ENCODE data around the gene ZC3H12D. TPM values are rescaled to one million over a fixed set of nuclear protein-coding genes. Genes with fewer than 3 reads are reported as not detected.

ZC3H12D gene
- total and polyA plus RNA-seq, 5 donors from 2014 or later: 7.1 to 251 (median 9.2) TPM

GRCh38 chr6:149458196-149458595 lies 26.6 kb downstream of the ZC3H12D start:
- Mint-ChIP-seq H3K36me3 (peaks cover 45% of the 10 kb centered on the region), H3K9me3 (peaks cover 0 to 1% (median 0%) of the 10 kb centered on the region in 7 donors), H3K4me3 (peak overlapping the region in 1 of 4 donors; percentile 50), H3K27me3 (no peaks in the 10 kb centered on the region), H3K27ac (peak overlapping the region in 2 of 3 donors; percentile 51 to 73), H3K4me1 (peaks cover 6 to 44% (median 25%) of the 10 kb centered on the region in 4 donors)
- Histone ChIP-seq H3K27ac (ENCODE audit: insufficient read depth, low read length, poor library complexity, severe bottlenecking) (peak overlapping the region; percentile 36), H3K36me3 (ENCODE audit: control insufficient read depth, insufficient read depth, low read length) (peaks cover 88% of the 10 kb centered on the region), H3K4me1 (ENCODE audit: control insufficient read depth, insufficient read depth, low read length, poor library complexity, severe bottlenecking) (peaks cover 10% of the 10 kb centered on the region), H3K4me3 (ENCODE audit: low read depth, low read length) (no peak overlapping the region), H3K27me3 (ENCODE audit: control insufficient read depth, insufficient read depth, low read length) (no peaks in the 10 kb centered on the region), H3K9me3 (ENCODE audit: control insufficient read depth in 2 of 2, low read length in 2 of 2) (no peaks in the 10 kb centered on the region)
- ATAC-seq (ENCODE audit: low read depth in 2 of 2) (no peak), DNase-seq (no peak)

- DNase-seq: no peak
- Mint-ChIP-seq H3K27ac (peak overlapping the region in 1 of 3 donors; percentile 51), H3K27me3 (no peaks in the 10 kb centered on the region), H3K4me1 (peaks cover 0 to 36% (median 17%) of the 10 kb centered on the region in 4 donors), H3K4me3 (no peak overlapping the region), H3K36me3 (peaks cover 38% of the 10 kb centered on the region), H3K9me3 (peaks cover 0 to 1% (median 0%) of the 10 kb centered on the region in 7 donors)
- ATAC-seq (ENCODE audit: low read depth in 2 of 2): no peak
- peaks cover 90% of the 10 kb centered on the region for H3K36me3 ChIP-seq (ENCODE audit: control insufficient read depth, insufficient read depth, low read length)
- no peak overlapping the region for H3K27ac ChIP-seq (ENCODE audit: insufficient read depth, low read length, poor library complexity, severe bottlenecking)
- peaks cover 2% of the 10 kb centered on the region for H3K4me1 ChIP-seq (ENCODE audit: control insufficient read depth, insufficient read depth, low read length, poor library complexity, severe bottlenecking)
- no peak overlapping the region for H3K4me3 ChIP-seq (ENCODE audit: low read depth, low read length)
- no peaks in the 10 kb centered on the region for H3K27me3 ChIP-seq (ENCODE audit: control insufficient read depth, insufficient read depth, low read length)
- H3K9me3 ChIP-seq (ENCODE audit: control insufficient read depth in 2 of 2, low read length in 2 of 2): no peaks in the 10 kb centered on the region
These were observed 27.4 kb downstream of the ZC3H12D start for GRCh38 chr6:149457316-149457884.

DNA sequence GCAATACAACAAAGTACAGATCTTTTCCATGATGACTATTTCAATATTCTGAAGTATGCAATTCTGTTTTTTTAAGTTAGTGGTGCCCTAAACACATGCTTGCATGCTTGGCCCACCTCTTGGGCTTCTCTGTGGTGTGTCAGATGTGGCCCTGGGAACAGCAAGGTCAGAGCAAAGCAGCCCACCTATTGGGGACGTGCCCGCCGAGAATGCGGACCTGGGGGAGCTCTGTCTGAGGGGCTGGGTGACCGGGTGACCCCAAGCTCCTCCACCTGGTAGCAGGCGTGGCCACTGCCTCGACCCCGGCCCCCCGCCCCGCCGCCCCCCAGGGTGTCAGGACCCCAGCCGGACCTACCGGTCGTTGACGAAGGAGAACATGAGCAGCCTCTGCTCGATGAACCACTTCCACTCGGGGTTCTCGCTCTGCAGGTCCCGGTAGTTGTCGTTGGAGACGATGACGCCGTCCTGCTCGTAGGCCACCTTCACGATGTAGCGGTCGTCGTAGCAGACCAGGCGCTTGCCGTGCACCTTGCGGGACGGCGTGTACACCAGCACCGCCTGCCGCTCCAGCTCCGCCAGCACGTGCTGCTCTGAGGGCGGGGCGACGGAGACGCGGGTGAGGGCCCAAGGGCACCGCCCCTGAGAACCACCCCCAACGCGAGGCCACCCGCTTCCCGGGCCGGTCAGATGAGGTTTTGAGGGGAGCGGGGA lies 28.3 kb downstream of the ZC3H12D start:
- H3K27me3 ChIP-seq (ENCODE audit: control insufficient read depth, insufficient read depth, low read length): no peaks in the 10 kb centered on the region
- ATAC-seq (ENCODE audit: low read depth in 2 of 2) (no peak), DNase-seq (no peak)
- no peaks in the 10 kb centered on the region for H3K27me3 Mint-ChIP-seq
- H3K27ac Mint-ChIP-seq: peak overlapping the region in 1 of 3 donors; percentile 38
- H3K4me1 ChIP-seq (ENCODE audit: control insufficient read depth, insufficient read depth, low read length, poor library complexity, severe bottlenecking): no peaks in the 10 kb centered on the region
- H3K9me3 Mint-ChIP-seq: peaks cover 0 to 1% (median 0%) of the 10 kb centered on the region in 7 donors
- H3K27ac ChIP-seq (ENCODE audit: insufficient read depth, low read length, poor library complexity, severe bottlenecking): no peak overlapping the region
- no peak overlapping the region for H3K4me3 Mint-ChIP-seq
- peaks cover 37% of the 10 kb centered on the region for H3K36me3 Mint-ChIP-seq
- H3K4me3 ChIP-seq (ENCODE audit: low read depth, low read length): no peak overlapping the region
- peaks cover 0 to 32% (median 14%) of the 10 kb centered on the region in 4 donors for H3K4me1 Mint-ChIP-seq
- peaks cover 90% of the 10 kb centered on the region for H3K36me3 ChIP-seq (ENCODE audit: control insufficient read depth, insufficient read depth, low read length)
- no peaks in the 10 kb centered on the region for H3K9me3 ChIP-seq (ENCODE audit: control insufficient read depth in 2 of 2, low read length in 2 of 2)

GRCh38 chr6:149455031-149455732 lies 29.6 kb downstream of the ZC3H12D start:
- ATAC-seq (ENCODE audit: low read depth in 2 of 2) (no peak), DNase-seq (no peak)
- no peaks in the 10 kb centered on the region for H3K4me1 ChIP-seq (ENCODE audit: control insufficient read depth, insufficient read depth, low read length, poor library complexity, severe bottlenecking)
- Mint-ChIP-seq H3K4me1 (peaks cover 0 to 28% (median 14%) of the 10 kb centered on the region in 4 donors), H3K9me3 (peaks cover 0 to 1% (median 0%) of the 10 kb centered on the region in 7 donors), H3K4me3 (no peak overlapping the region), H3K27me3 (no peaks in the 10 kb centered on the region), H3K36me3 (peaks cover 35% of the 10 kb centered on the region), H3K27ac (peak overlapping the region; percentile 44 to 73 (median 61))
- no peaks in the 10 kb centered on the region for H3K27me3 ChIP-seq (ENCODE audit: control insufficient read depth, insufficient read depth, low read length)
- no peak overlapping the region for H3K27ac ChIP-seq (ENCODE audit: insufficient read depth, low read length, poor library complexity, severe bottlenecking)
- no peak overlapping the region for H3K4me3 ChIP-seq (ENCODE audit: low read depth, low read length)
- H3K9me3 ChIP-seq (ENCODE audit: control insufficient read depth in 2 of 2, low read length in 2 of 2): no peaks in the 10 kb centered on the region
- H3K36me3 ChIP-seq (ENCODE audit: control insufficient read depth, insufficient read depth, low read length): peaks cover 86% of the 10 kb centered on the region

- no peaks in the 10 kb centered on the region for H3K4me1 ChIP-seq (ENCODE audit: control insufficient read depth, insufficient read depth, low read length, poor library complexity, severe bottlenecking)
- peaks cover 85% of the 10 kb centered on the region for H3K36me3 ChIP-seq (ENCODE audit: control insufficient read depth, insufficient read depth, low read length)
- Mint-ChIP-seq H3K4me3 (no peak overlapping the region), H3K27me3 (no peaks in the 10 kb centered on the region), H3K36me3 (peaks cover 36% of the 10 kb centered on the region), H3K27ac (peak overlapping the region in 1 of 3 donors; percentile 20), H3K9me3 (peaks cover 0 to 1% (median 0%) of the 10 kb centered on the region in 7 donors), H3K4me1 (peaks cover 0 to 28% (median 13%) of the 10 kb centered on the region in 4 donors)
- H3K27ac ChIP-seq (ENCODE audit: insufficient read depth, low read length, poor library complexity, severe bottlenecking): no peak overlapping the region
- ATAC-seq (ENCODE audit: low read depth in 2 of 2) (no peak), DNase-seq (no peak)
- H3K4me3 ChIP-seq (ENCODE audit: low read depth, low read length): no peak overlapping the region
- H3K9me3 ChIP-seq (ENCODE audit: control insufficient read depth in 2 of 2, low read length in 2 of 2): no peaks in the 10 kb centered on the region
- no peaks in the 10 kb centered on the region for H3K27me3 ChIP-seq (ENCODE audit: control insufficient read depth, insufficient read depth, low read length)
These were observed 30.4 kb downstream of the ZC3H12D start for GRCh38 chr6:149454346-149454848.

DNA sequence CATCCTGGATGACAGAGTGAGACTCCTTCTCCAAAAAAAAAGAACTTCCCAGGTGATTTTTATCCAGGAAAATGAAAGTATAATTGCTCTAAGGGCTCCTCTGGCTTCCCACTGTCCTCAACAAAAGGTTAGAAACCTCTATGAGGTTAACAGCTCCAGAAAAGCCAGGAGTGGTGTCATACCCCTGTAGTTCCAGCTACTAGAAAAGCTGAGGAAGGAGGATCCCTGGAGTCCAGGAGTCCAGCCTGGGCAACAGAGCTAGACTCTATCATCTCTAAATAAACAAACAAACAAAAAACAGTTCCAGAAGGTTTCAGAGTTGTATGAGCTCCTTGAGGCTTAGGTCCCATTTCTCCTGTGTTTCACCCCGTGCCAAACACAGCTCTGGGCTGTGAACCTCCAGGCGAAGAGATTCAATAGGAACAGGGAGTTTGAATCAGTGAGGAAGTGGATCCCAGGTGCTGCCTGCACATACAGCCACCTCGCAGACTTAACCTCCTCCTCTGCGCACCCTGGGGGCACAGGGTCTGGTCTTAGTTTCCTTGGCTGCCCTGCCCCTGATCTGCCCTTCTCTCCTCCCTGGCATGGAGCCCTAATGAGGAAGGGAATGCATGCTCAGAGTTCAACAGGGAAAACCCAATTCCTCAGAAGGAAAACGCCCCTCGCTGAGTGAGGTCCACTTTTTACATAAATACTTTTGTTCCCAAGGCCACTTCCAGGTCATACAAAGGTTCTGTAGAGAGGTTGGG lies 31.0 kb downstream of the ZC3H12D start:
- peak overlapping the region; percentile 20 to 32 (median 26) for H3K27ac Mint-ChIP-seq
- Histone ChIP-seq H3K4me3 (ENCODE audit: low read depth, low read length) (no peak overlapping the region), H3K9me3 (ENCODE audit: control insufficient read depth in 2 of 2, low read length in 2 of 2) (no peaks in the 10 kb centered on the region), H3K36me3 (ENCODE audit: control insufficient read depth, insufficient read depth, low read length) (peaks cover 83% of the 10 kb centered on the region), H3K4me1 (ENCODE audit: control insufficient read depth, insufficient read depth, low read length, poor library complexity, severe bottlenecking) (no peaks in the 10 kb centered on the region), H3K27me3 (ENCODE audit: control insufficient read depth, insufficient read depth, low read length) (no peaks in the 10 kb centered on the region), H3K27ac (ENCODE audit: insufficient read depth, low read length, poor library complexity, severe bottlenecking) (no peak overlapping the region)
- H3K36me3 Mint-ChIP-seq: peaks cover 33% of the 10 kb centered on the region
- H3K9me3 Mint-ChIP-seq: peaks cover 0 to 1% (median 0%) of the 10 kb centered on the region in 7 donors
- H3K27me3 Mint-ChIP-seq: no peaks in the 10 kb centered on the region
- H3K4me1 Mint-ChIP-seq: peaks cover 0 to 22% (median 7%) of the 10 kb centered on the region in 4 donors
- ATAC-seq (ENCODE audit: low read depth in 2 of 2) (no peak), DNase-seq (no peak)
- no peak overlapping the region for H3K4me3 Mint-ChIP-seq

All from CD4-positive, CD25-positive, alpha-beta regulatory T cell (primary cell).